Caco-2 (cell line): ENCODE results near the gene TENM4. TPM values are rescaled to one million over a fixed set of nuclear protein-coding genes. Genes with fewer than 3 reads are reported as not detected.

ENCODE experiments used
- BruUV-seq: library from RNA; stranded (reverse); fragments of 400-500 nt; replicated peaks from 2 replicates; lab custom pipeline; 2021; lab: Mats Ljungman, UMichigan
- CTCF ChIA-PET: fragments of 300-600 bp; sonication (Branson Sonifier 250); formaldehyde crosslinking; loops from one replicate; lab custom pipeline; 2022; ENCODE audit warnings: antibody characterized with exemption; lab: Charles Lee
- POLR2A ChIA-PET: fragments of 300-600 bp; sonication (Branson Sonifier 250); formaldehyde crosslinking; loops from one replicate; lab custom pipeline; 2022; ENCODE audit warnings: antibody characterized with exemption; lab: Charles Lee
- DNase-seq, 2 experiments: peaks; one replicate each; pipeline versions ENCODE4 v3.0.0 to v3.0.0-alpha.2; 2020 to 2022
- H3K27me3 ChIP-seq: replicated peaks from 2 replicates; pipeline ENCODE4 v1.6.0; 2011; ENCODE audit warnings: low read length; ENCODE audit not compliant: control insufficient read depth, insufficient read depth
- H3K36me3 ChIP-seq: 2 replicates; pipeline ENCODE4 v1.5.1; 2011; ENCODE audit warnings: low read length; ENCODE audit not compliant: control insufficient read depth, insufficient read depth
- H3K4me1 ChIP-seq: fragments of 250-450 bp; sonication (Bioruptor Pico); 2 replicates; pipeline ENCODE4 v1.5.1; 2020; ENCODE audit warnings: mild to moderate bottlenecking
- H3K4me3 ChIP-seq: 2 replicates; pipeline ENCODE4 v1.5.1; 2011; ENCODE audit warnings: low read depth, mild to moderate bottlenecking, control low read depth, low read length
- H3K9me3 ChIP-seq: fragments of 250-450 bp; sonication (Bioruptor Pico); 2 replicates; pipeline ENCODE4 v1.5.1; 2020; ENCODE audit warnings: mild to moderate bottlenecking, moderate library complexity
- H3K27ac Mint-ChIP-seq: one replicate; pipeline ENCODE4 v1.8.0; 2022; ENCODE audit warnings: mixed read lengths; ENCODE audit not compliant: unreplicated experiment
- H3K27me3 Mint-ChIP-seq: one replicate; pipeline ENCODE4 v1.8.0; 2022; ENCODE audit warnings: mixed read lengths; ENCODE audit not compliant: insufficient read depth, unreplicated experiment
- H3K36me3 Mint-ChIP-seq: one replicate; pipeline ENCODE4 v1.8.0; 2022; ENCODE audit warnings: mild to moderate bottlenecking, mixed read lengths; ENCODE audit not compliant: insufficient read depth, unreplicated experiment
- H3K4me1 Mint-ChIP-seq: one replicate; pipeline ENCODE4 v1.8.0; 2022; ENCODE audit warnings: low read depth, mixed read lengths; ENCODE audit not compliant: unreplicated experiment
- H3K4me3 Mint-ChIP-seq: one replicate; pipeline ENCODE4 v1.8.0; 2022; ENCODE audit warnings: mild to moderate bottlenecking, moderate library complexity, mixed read lengths; ENCODE audit not compliant: unreplicated experiment
- H3K9me3 Mint-ChIP-seq: one replicate; pipeline ENCODE4 v1.8.0; 2022; ENCODE audit warnings: mixed read lengths; ENCODE audit not compliant: unreplicated experiment
- intact Hi-C: fragments of 100-400 bp; cut with micrococcal nuclease; formaldehyde crosslinking; loops from one replicate; pipeline ENCODE4 v1.10.0; 2022; ENCODE audit not compliant: unreplicated experiment
- total RNA-seq: library from RNA; stranded (reverse); gene quantifications from 2 replicates; pipeline ENCODE4 v1.2.3, GENCODE V29; 2022
- TF ChIP-seq, protein P1 (sequence below), 2 experiments: fragments of 200-600 bp in 1 of 2; IDR thresholded peaks; 1 replicate in 1 of 2; 2 replicates in 1 of 2; pipeline versions ENCODE4 v1.5.1 to v1.8.0; 2011 to 2022; ENCODE audit warnings: antibody characterized with exemption in 1 of 2, control low read depth in 1 of 2, inconsistent platforms in 1 of 2, low read depth in 1 of 2, low read length in 1 of 2, mild to moderate bottlenecking in 1 of 2, moderate library complexity in 1 of 2; ENCODE audit not compliant: insufficient read depth in 1 of 2, severe bottlenecking in 1 of 2, unreplicated experiment in 1 of 2

Gene TENM4
- total RNA-seq, 1 experiment from 2014 or later: 1.1 TPM

DNA sequence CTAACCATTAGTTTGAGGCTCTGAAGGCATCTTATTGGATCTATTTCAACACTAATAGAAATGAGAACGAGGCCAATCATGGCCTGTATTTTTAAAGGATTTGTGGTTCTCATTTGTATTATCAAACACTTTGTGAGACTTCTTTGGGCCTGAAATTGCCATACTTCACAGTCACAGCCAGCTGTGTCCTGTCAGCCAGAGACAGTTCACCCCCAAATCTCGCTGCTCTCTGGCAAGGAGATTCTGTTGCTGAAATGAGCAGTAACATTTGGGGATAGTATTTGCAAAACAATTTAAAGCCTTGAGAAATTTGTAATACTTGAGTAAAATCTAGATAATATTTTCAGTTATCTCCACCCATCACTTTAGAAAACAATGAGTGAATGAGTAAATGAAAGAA, 26.9 kb upstream of the TENM4 start:
- H3K27me3 ChIP-seq: no peaks in the 10 kb centered on the region; the same call in 1 of the 2 replicates
- BruUV-seq: no TSS peak
- no peaks in the 10 kb centered on the region for H3K9me3 ChIP-seq
- TF ChIP-seq, protein P1, sequence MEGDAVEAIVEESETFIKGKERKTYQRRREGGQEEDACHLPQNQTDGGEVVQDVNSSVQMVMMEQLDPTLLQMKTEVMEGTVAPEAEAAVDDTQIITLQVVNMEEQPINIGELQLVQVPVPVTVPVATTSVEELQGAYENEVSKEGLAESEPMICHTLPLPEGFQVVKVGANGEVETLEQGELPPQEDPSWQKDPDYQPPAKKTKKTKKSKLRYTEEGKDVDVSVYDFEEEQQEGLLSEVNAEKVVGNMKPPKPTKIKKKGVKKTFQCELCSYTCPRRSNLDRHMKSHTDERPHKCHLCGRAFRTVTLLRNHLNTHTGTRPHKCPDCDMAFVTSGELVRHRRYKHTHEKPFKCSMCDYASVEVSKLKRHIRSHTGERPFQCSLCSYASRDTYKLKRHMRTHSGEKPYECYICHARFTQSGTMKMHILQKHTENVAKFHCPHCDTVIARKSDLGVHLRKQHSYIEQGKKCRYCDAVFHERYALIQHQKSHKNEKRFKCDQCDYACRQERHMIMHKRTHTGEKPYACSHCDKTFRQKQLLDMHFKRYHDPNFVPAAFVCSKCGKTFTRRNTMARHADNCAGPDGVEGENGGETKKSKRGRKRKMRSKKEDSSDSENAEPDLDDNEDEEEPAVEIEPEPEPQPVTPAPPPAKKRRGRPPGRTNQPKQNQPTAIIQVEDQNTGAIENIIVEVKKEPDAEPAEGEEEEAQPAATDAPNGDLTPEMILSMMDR (IDR thresholded peaks at IDR 0.05; ENCODE audit: insufficient read depth in 1 of 2, low read depth in 1 of 2, low read length in 1 of 2, severe bottlenecking in 1 of 2, unreplicated experiment in 1 of 2): no peak
- H3K9me3 Mint-ChIP-seq: no peaks in the 10 kb centered on the region
- H3K36me3 Mint-ChIP-seq: no peaks in the 10 kb centered on the region
- H3K27ac Mint-ChIP-seq: no peak overlapping the region
- no peaks in the 10 kb centered on the region for H3K4me1 Mint-ChIP-seq
- ChIA-PET POLR2A (no interaction called here), CTCF (no interaction called here)
- no peak overlapping the region for H3K4me3 Mint-ChIP-seq
- H3K4me1 ChIP-seq: no peaks in the 10 kb centered on the region
- DNase-seq: no peak
- H3K36me3 ChIP-seq: no peaks in the 10 kb centered on the region
- peaks cover 25% of the 10 kb centered on the region for H3K27me3 Mint-ChIP-seq
- no peak overlapping the region for H3K4me3 ChIP-seq
- intact Hi-C loops: no loop called here

DNA sequence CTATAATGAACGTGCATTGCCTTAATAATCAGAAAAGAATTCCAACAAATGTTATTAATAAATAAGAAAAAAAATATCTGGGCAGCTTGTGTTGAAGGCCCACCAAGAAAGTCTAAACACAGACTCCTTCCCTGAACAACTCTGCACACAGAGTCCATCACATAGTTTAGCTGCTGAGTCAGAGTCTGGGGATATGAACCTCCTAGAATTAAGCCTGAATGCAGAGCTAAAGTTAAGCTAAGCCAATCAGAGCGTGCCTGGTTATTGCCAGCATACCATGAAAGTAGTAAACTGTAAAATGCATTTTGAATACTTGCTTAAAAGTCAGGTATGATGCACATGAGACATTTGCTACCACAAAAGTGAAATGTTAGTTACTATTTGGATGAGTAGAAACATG, 25.6 kb upstream of the TENM4 start:
- intact Hi-C loops: no loop called here
- BruUV-seq: no TSS peak
- no peaks in the 10 kb centered on the region for H3K4me1 Mint-ChIP-seq

DNA sequence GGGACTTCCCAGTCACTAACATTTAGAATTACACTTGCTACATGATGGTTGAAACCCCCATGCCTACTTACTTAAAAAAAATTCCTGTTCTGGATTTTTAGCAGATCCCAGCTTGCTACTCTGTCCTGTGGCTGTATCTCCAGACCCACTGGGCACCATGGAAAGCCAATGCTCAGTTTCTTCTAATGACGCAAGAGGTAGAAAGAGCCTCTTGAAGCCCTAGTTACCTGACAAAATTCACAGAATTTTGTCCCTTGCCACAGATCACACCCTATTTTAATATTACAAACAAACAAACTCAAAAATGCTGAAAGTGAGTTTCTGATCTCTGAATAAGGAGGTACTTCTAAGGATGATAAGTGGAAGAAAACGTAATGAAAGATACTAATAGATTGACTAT, 24.3 kb upstream of the TENM4 start:
- H3K4me3 ChIP-seq: no peak overlapping the region
- H3K4me1 ChIP-seq: no peaks in the 10 kb centered on the region
- no peaks in the 10 kb centered on the region for H3K36me3 ChIP-seq
- no peaks in the 10 kb centered on the region; the same call in 1 of the 2 replicates for H3K27me3 ChIP-seq
- intact Hi-C loops: no loop called here
- ChIA-PET POLR2A (no interaction called here), CTCF (no interaction called here)
- H3K9me3 ChIP-seq: no peaks in the 10 kb centered on the region
- no peaks in the 10 kb centered on the region for H3K4me1 Mint-ChIP-seq
- no TSS peak for BruUV-seq
- no peaks in the 10 kb centered on the region for H3K36me3 Mint-ChIP-seq
- H3K27ac Mint-ChIP-seq: no peak overlapping the region
- no peak overlapping the region for H3K4me3 Mint-ChIP-seq
- no peaks in the 10 kb centered on the region for H3K9me3 Mint-ChIP-seq
- no peak for DNase-seq
- H3K27me3 Mint-ChIP-seq: peaks cover 21% of the 10 kb centered on the region
- TF ChIP-seq, protein P1 (IDR thresholded peaks at IDR 0.05; ENCODE audit: insufficient read depth in 1 of 2, low read depth in 1 of 2, low read length in 1 of 2, severe bottlenecking in 1 of 2, unreplicated experiment in 1 of 2): no peak

More for the DNA sequence above, 25.6 kb upstream of the TENM4 start:
- DNase-seq: no peak
- no peaks in the 10 kb centered on the region for H3K36me3 Mint-ChIP-seq
- CTCF ChIA-PET: no interaction called here
- H3K27ac Mint-ChIP-seq: no peak overlapping the region
- Histone ChIP-seq H3K27me3 (no peaks in the 10 kb centered on the region; the same call in 1 of the 2 replicates), H3K4me3 (no peak overlapping the region), H3K9me3 (no peaks in the 10 kb centered on the region), H3K4me1 (no peaks in the 10 kb centered on the region), H3K36me3 (no peaks in the 10 kb centered on the region)
- no peak overlapping the region for H3K4me3 Mint-ChIP-seq
- POLR2A ChIA-PET: no interaction called here
- TF ChIP-seq, protein P1 (IDR thresholded peaks at IDR 0.05; ENCODE audit: insufficient read depth in 1 of 2, low read depth in 1 of 2, low read length in 1 of 2, severe bottlenecking in 1 of 2, unreplicated experiment in 1 of 2): no peak
- no peaks in the 10 kb centered on the region for H3K9me3 Mint-ChIP-seq
- H3K27me3 Mint-ChIP-seq: peaks cover 19% of the 10 kb centered on the region
